Activated CD4-positive, alpha-beta memory T cell treated with anti-CD3 and anti-CD28 coated beads for 36 hours (primary cell): ENCODE data around the gene CLSTN1. TPM values are rescaled to one million over a fixed set of nuclear protein-coding genes. Genes with fewer than 3 reads are reported as not detected.
"Not testable (repeated sequence)": the region's sequence is repeated elsewhere in the genome, so short reads cannot be mapped to it uniquely, and the experiment has no call there.

ENCODE experiments used
- CTCF ChIA-PET: fragments of 350-600 bp; sonication (Branson Sonifier 250); formaldehyde crosslinking; loops from one replicate; lab custom pipeline; 2021; ENCODE audit warnings: antibody characterized with exemption, inconsistent platforms; lab: Charles Lee
- POLR2A ChIA-PET: fragments of 350-600 bp; sonication (Branson Sonifier 250); formaldehyde crosslinking; loops from one replicate; lab custom pipeline; 2021; ENCODE audit warnings: antibody characterized with exemption; lab: Charles Lee
- DNase-seq: peaks from one replicate; pipeline ENCODE4 v3.0.0-alpha.2; 2020
- H3K27ac Mint-ChIP-seq: one replicate; pipeline ENCODE4 v1.8.0; 2021; ENCODE audit warnings: mixed read lengths
- H3K27me3 Mint-ChIP-seq: one replicate; pipeline ENCODE4 v1.8.0; 2021; ENCODE audit warnings: mixed read lengths
- H3K36me3 Mint-ChIP-seq: one replicate; pipeline ENCODE4 v1.8.0; 2021; ENCODE audit warnings: mixed read lengths
- H3K4me1 Mint-ChIP-seq: one replicate; pipeline ENCODE4 v1.8.0; 2021; ENCODE audit warnings: low read depth, mixed read lengths
- H3K4me3 Mint-ChIP-seq: one replicate; pipeline ENCODE4 v1.8.0; 2021; ENCODE audit warnings: mild to moderate bottlenecking, mixed read lengths
- H3K9me3 Mint-ChIP-seq: one replicate; pipeline ENCODE4 v1.8.0; 2021; ENCODE audit warnings: mixed read lengths
- intact Hi-C: fragments of 100-400 bp; cut with micrococcal nuclease; formaldehyde crosslinking; loops from one replicate; pipeline ENCODE4 v1.15.1; 2023
- total RNA-seq, 2 experiments: library from RNA; stranded (reverse); gene quantifications; one replicate each; pipeline ENCODE4 v1.2.3, GENCODE V29; 2021

CLSTN1 gene
- total RNA-seq, 2 experiments from 2014 or later: 33.6 to 34.1 TPM

DNA sequence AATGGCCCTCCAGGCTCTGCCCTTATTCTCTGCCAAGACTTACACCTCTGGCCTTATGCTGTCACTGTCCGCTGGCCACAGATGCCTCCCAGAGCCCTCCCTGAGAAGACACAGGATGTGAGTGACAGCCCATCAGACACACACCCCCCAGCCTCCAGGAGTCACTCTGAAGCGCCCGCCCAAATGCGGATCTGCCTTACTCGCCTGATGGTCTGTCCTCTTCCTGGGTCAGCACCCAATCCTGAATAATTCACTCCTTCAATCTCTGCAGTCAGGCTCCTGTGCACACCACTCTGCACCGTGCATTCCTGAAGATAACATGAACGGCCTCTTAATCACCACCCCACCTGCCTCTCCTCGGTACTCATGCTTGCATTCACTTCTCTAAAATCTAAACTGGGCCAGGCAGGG is 14.7 kb downstream of the CLSTN1 start:
- POLR2A ChIA-PET: no interaction called here
- no peak for DNase-seq
- intact Hi-C loops: no loop called here
- CTCF ChIA-PET: interaction anchor here (2.6 kb wide), 1 partner anchor 25 kb away, joined by 10 read pairs; no protein-coding TSS in a partner anchor
- no peaks in the 10 kb centered on the region for H3K27me3 Mint-ChIP-seq
- H3K36me3 Mint-ChIP-seq: no peaks in the 10 kb centered on the region
- peaks cover 30% of the 10 kb centered on the region for H3K4me1 Mint-ChIP-seq
- no peak overlapping the region for H3K4me3 Mint-ChIP-seq
- H3K27ac Mint-ChIP-seq: no peak overlapping the region
- no peaks in the 10 kb centered on the region for H3K9me3 Mint-ChIP-seq

- Mint-ChIP-seq H3K4me1 (peaks cover 30% of the 10 kb centered on the region), H3K36me3 (no peaks in the 10 kb centered on the region), H3K27ac (no peak overlapping the region), H3K9me3 (no peaks in the 10 kb centered on the region), H3K4me3 (no peak overlapping the region), H3K27me3 (no peaks in the 10 kb centered on the region)
- ChIA-PET CTCF (interaction anchor here (0.6 to 2.6 kb wide), 2 partner anchors 12 to 24 kb away, joined by 3 to 10 read pairs; no protein-coding TSS in a partner anchor), POLR2A (no interaction called here)
- intact Hi-C loops: no loop called here
- no peak for DNase-seq
These were observed 15.3 kb downstream of the CLSTN1 start for GRCh38 chr1:9808459-9808858.

DNA sequence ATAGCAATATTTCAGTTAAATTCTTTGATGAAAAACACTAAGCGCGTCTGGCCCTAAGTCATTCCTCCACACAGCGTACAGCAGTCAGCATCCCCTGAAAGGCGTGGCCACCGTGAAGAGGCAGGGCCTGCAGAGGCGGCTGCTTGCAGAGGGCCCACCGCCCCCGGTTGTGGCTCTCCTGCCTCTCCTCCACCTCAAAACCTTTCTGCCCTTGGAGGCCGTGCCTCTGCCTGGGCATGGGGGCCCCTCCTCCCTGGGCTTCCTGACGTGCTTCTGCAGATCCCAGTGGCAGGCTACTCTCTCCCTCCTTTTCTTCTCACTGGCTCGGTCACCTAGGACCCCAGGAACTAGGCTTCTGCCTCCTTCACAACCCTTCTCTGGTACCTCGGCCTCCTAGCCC is 16.2 kb downstream of the CLSTN1 start:
- no peaks in the 10 kb centered on the region for H3K36me3 Mint-ChIP-seq
- no peak for DNase-seq
- intact Hi-C loops: no loop called here
- no peak overlapping the region for H3K4me3 Mint-ChIP-seq
- ChIA-PET POLR2A (no interaction called here), CTCF (interaction anchor here (2.6 kb wide), 1 partner anchor 23 kb away, joined by 10 read pairs; no protein-coding TSS in a partner anchor)
- H3K9me3 Mint-ChIP-seq: no peaks in the 10 kb centered on the region
- H3K4me1 Mint-ChIP-seq: peaks cover 35% of the 10 kb centered on the region
- no peaks in the 10 kb centered on the region for H3K27me3 Mint-ChIP-seq
- H3K27ac Mint-ChIP-seq: no peak overlapping the region

DNA sequence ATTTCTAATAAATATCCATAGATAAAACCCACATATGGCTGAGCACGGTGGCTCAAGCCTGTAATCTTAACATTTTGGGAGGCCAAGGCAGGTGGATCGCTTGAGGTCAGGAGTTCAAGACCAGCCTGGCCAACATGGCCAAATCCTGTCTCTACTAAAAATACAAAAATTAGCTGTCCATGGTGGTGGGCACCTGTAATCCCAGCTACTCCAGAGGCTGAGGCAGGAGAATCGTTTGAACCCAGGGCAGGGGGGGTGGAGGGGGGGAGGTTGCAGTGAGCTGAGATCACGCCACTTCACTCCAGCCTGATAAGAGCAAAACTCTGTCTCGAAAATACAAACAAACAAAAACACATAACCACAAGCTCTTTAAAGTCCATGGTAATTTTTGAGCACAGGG is 17.8 kb downstream of the CLSTN1 start:
- H3K36me3 Mint-ChIP-seq, H3K27ac Mint-ChIP-seq, H3K27me3 Mint-ChIP-seq, CTCF ChIA-PET, H3K4me3 Mint-ChIP-seq, POLR2A ChIA-PET, DNase-seq, intact Hi-C loops, H3K9me3 Mint-ChIP-seq: not testable (repeated sequence)
- peaks cover 45% of the 10 kb centered on the region for H3K4me1 Mint-ChIP-seq

- Mint-ChIP-seq H3K27ac (no peak overlapping the region), H3K36me3 (no peaks in the 10 kb centered on the region), H3K4me1 (peaks cover 44% of the 10 kb centered on the region), H3K27me3 (no peaks in the 10 kb centered on the region), H3K9me3 (no peaks in the 10 kb centered on the region), H3K4me3 (no peak overlapping the region)
- intact Hi-C loops: no loop called here
- POLR2A ChIA-PET: no interaction called here
- CTCF ChIA-PET: interaction anchor here (1.1 to 6.9 kb wide), 2 partner anchors 17 to 19 kb away, joined by 3 to 47 read pairs; no protein-coding TSS in a partner anchor
- DNase-seq: no peak
These were observed 18.7 kb downstream of the CLSTN1 start for GRCh38 chr1:9805006-9805508.

DNA sequence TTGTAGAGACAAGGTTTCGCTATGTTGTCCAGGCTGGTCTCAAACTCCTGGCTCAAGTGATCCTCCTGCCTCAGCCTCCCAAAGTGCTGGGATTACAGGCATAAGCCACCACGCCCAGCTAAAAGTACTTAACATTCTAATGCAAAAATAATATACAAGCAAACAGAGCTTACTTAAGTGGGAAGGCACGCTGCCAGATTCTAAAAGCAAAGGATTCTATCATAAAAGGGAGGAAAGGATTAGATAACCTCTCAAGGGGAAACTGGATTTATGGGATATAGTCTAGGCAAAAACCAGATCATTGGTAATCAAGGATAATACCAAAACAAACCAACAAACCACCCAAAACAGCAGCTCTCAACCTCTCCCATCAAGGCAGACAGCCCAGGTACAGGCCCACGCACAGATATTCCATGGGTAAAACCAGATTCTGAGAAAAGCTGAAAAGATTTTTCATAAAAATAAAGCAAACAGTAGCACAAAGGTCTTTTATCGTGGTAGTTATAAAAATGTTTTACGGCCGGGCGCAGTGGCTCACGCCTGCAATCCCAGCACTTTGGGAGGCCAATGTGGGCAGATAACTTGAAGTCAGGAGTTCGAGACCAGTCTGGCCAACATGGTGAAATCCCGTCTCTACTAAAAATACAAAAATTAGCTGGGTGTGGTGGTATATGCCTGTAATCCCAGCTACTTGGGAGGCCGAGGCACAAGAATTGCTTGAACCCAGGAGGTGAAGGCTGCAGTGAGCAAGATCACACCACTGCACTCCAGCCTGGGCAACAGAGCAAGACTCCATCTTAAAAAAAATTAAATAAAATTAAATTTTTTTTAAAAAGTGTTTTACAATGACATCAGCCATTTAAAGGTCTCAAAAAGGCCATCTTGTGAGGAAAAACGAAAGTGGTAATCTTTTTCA is 20.5 kb downstream of the CLSTN1 start:
- H3K4me3 Mint-ChIP-seq, H3K27me3 Mint-ChIP-seq, H3K9me3 Mint-ChIP-seq, intact Hi-C loops, H3K36me3 Mint-ChIP-seq, POLR2A ChIA-PET, DNase-seq, H3K27ac Mint-ChIP-seq: not testable (repeated sequence)
- H3K4me1 Mint-ChIP-seq: peaks cover 47% of the 10 kb centered on the region
- CTCF ChIA-PET: interaction anchor here (6.9 kb wide), 1 partner anchor 17 kb away, joined by 47 read pairs; no protein-coding TSS in a partner anchor

DNA sequence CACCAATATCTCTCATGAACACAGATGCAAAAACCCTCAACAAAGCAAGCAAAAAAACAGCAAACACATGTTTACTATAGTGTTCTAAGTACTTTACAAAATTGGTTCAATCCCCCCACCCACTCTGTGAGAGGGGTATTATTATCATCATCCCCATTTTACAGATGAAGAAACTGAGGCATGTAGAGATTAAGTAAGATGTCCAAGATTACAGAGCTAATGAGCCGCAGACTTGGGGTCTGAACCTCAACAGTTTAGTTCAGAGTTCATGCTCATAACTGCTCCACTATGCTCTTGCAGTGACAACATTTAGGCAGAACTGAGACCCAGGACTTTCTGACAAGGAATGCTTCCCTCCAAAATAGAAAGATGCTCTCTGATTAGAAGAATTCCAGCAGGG is 21.9 kb downstream of the CLSTN1 start:
- H3K9me3 Mint-ChIP-seq: no peaks in the 10 kb centered on the region
- CTCF ChIA-PET: interaction anchor here (6.9 kb wide), 1 partner anchor 16 kb away, joined by 47 read pairs; no protein-coding TSS in a partner anchor
- no peak overlapping the region for H3K4me3 Mint-ChIP-seq
- H3K36me3 Mint-ChIP-seq: no peaks in the 10 kb centered on the region
- no peak overlapping the region for H3K27ac Mint-ChIP-seq
- no peaks in the 10 kb centered on the region for H3K27me3 Mint-ChIP-seq
- no peak for DNase-seq
- POLR2A ChIA-PET: no interaction called here
- H3K4me1 Mint-ChIP-seq: peaks cover 48% of the 10 kb centered on the region
- intact Hi-C loops: loop anchor here (2.0 kb wide), 2 partner anchors 23 to 73 kb away; no protein-coding TSS in a partner anchor

DNA sequence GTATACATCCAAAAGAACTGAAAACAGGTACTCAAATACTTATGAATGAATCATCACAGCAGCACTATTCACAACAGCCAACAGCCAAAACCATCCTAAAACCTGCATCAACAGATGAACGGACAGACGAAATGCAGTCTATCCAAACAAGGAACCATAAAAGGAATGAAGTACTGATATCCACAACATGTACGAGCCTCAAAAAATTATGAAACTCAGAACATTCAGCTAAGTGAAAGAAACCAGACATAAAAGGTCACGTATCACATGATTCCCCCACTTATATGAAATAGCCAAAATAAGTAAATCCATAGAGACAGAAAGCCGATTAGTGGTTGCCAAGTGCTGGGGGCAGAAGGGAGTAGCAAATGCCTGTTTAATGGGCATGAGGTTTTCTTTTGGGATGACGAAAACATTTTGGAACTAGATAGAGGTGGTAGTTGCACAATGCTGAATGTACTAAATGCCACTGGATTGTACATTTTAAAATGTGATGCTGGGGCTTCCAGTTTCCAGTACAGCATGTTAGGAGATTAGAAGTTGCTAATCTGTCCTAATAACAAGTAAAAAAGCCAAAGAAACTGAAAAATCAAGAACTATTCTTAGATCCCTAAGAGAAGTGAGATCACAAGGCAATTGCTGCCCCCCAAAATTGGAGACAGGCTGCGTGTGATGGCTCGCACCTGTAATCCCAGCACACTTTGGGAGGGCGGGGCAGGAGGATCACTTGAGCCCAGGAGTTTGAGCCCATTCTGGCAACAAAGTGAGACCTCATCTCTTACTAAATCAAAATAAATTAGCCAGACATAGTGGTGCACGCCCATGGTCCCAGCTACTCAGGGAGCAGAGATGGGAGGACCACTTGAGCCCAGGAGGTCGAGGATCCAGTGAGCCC is 25.3 kb downstream of the CLSTN1 start:
- H3K27me3 Mint-ChIP-seq: no peaks in the 10 kb centered on the region
- no peak overlapping the region for H3K4me3 Mint-ChIP-seq
- no peaks in the 10 kb centered on the region for H3K36me3 Mint-ChIP-seq
- H3K27ac Mint-ChIP-seq: no peak overlapping the region
- intact Hi-C loops: no loop called here
- peaks cover 49% of the 10 kb centered on the region for H3K4me1 Mint-ChIP-seq
- no peak for DNase-seq
- CTCF ChIA-PET: interaction anchor here (1.2 to 6.9 kb wide), 2 partner anchors 12 to 151 kb away, joined by 3 to 47 read pairs; no protein-coding TSS in a partner anchor
- H3K9me3 Mint-ChIP-seq: no peaks in the 10 kb centered on the region
- POLR2A ChIA-PET: no interaction called here

GRCh38 chr1:9797049-9797448 is 26.7 kb downstream of the CLSTN1 start:
- POLR2A ChIA-PET: interaction anchor here (0.6 kb wide), 2 partner anchors 108 to 439 kb away, joined by 3 to 4 read pairs; no protein-coding TSS in a partner anchor

DNA sequence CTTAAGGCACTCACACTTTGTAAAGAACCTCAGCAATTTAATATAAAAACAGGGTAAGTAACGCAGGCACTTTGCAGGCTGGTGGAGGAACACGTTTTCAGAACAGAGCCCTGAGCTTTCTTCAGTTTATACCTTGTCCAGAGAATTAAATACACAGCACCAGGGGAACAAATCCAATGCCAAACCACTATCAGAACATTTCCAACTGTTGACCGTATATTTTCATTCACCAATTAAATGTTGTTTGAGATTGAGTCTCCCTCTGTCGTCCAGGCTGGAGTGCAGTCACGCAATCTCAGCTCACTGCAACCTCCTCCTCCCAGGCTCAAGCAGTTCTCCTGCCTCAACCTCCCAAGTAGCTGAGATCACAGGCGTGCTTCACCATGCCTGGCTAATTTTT is 29.7 kb downstream of the CLSTN1 start:
- no peaks in the 10 kb centered on the region for H3K36me3 Mint-ChIP-seq
- intact Hi-C loops: no loop called here
- CTCF ChIA-PET: interaction anchor here (1.6 kb wide), 1 partner anchor 9 kb away, joined by 8 read pairs; no protein-coding TSS in a partner anchor
- no peak overlapping the region for H3K4me3 Mint-ChIP-seq
- no peak overlapping the region for H3K27ac Mint-ChIP-seq
- DNase-seq: no peak
- no peaks in the 10 kb centered on the region for H3K27me3 Mint-ChIP-seq
- no peaks in the 10 kb centered on the region for H3K9me3 Mint-ChIP-seq
- POLR2A ChIA-PET: no interaction called here
- H3K4me1 Mint-ChIP-seq: peaks cover 24% of the 10 kb centered on the region

More at GRCh38 chr1:9797049-9797448, 26.7 kb downstream of the CLSTN1 start:
- no peaks in the 10 kb centered on the region for H3K9me3 Mint-ChIP-seq
- no peaks in the 10 kb centered on the region for H3K27me3 Mint-ChIP-seq
- no peak for DNase-seq
- peaks cover 39% of the 10 kb centered on the region for H3K4me1 Mint-ChIP-seq
- CTCF ChIA-PET: interaction anchor here (0.8 to 1.5 kb wide), 3 partner anchors 13 to 72 kb away, joined by 4 to 9 read pairs (median 4); no protein-coding TSS in a partner anchor
- intact Hi-C loops: no loop called here
- no peak overlapping the region for H3K4me3 Mint-ChIP-seq
- H3K36me3 Mint-ChIP-seq: no peaks in the 10 kb centered on the region
- no peak overlapping the region for H3K27ac Mint-ChIP-seq

GRCh38 chr1:9793291-9793690 is 30.5 kb downstream of the CLSTN1 start:
- CTCF ChIA-PET: interaction anchor here (1.2 to 1.6 kb wide), 2 partner anchors 9 to 75 kb away, joined by 4 to 8 read pairs; no protein-coding TSS in a partner anchor

More at GRCh38 chr1:9793291-9793690, 30.5 kb downstream of the CLSTN1 start:
- Mint-ChIP-seq H3K9me3 (no peaks in the 10 kb centered on the region), H3K4me1 (peaks cover 20% of the 10 kb centered on the region), H3K27ac (no peak overlapping the region), H3K36me3 (no peaks in the 10 kb centered on the region), H3K27me3 (no peaks in the 10 kb centered on the region), H3K4me3 (no peak overlapping the region)
- intact Hi-C loops: no loop called here
- POLR2A ChIA-PET: no interaction called here
- no peak for DNase-seq
